Liver (tissue), 9 donors: ENCODE data around the gene EPHA6. TPM values are rescaled to one million over a fixed set of nuclear protein-coding genes. Genes with fewer than 3 reads are reported as not detected.

Experiments
- DNase-seq: peaks from one replicate; pipeline ENCODE4 v3.0.0-alpha.2; 2017; ENCODE audit warnings: low spot score
- H3K27ac ChIP-seq, 2 donors: one replicate each; pipeline ENCODE4 v1.7.0; 2013; ENCODE audit warnings: inconsistent platforms in 2 of 2, low read length in 2 of 2, control low read depth in 1 of 2, low read depth in 1 of 2, mild to moderate bottlenecking in 1 of 2
- H3K27me3 ChIP-seq, 4 donors: one replicate each; pipeline versions ENCODE4 v1.6.1 to v1.7.0; 2013; ENCODE audit warnings: low read length in 3 of 4, inconsistent platforms in 1 of 4, mild to moderate bottlenecking in 1 of 4, moderate library complexity in 1 of 4; ENCODE audit not compliant: control insufficient read depth in 4 of 4, insufficient read depth in 4 of 4
- H3K36me3 ChIP-seq, 4 donors: one replicate each; pipeline versions ENCODE4 v1.6.1 to v1.7.0; 2013; ENCODE audit warnings: low read length in 3 of 4, mild to moderate bottlenecking in 3 of 4, low read depth in 1 of 4, moderate library complexity in 1 of 4; ENCODE audit not compliant: control insufficient read depth in 4 of 4, insufficient read depth in 3 of 4
- H3K4me1 ChIP-seq, 4 donors: one replicate each; pipeline versions ENCODE4 v1.6.1 to v1.7.0; 2013; ENCODE audit warnings: low read length in 3 of 4, mild to moderate bottlenecking in 3 of 4, moderate library complexity in 1 of 4; ENCODE audit not compliant: control insufficient read depth in 4 of 4, insufficient read depth in 4 of 4
- H3K4me3 ChIP-seq, 3 donors: one replicate each; pipeline versions ENCODE4 v1.6.1 to v1.7.0; 2013; ENCODE audit warnings: low read length in 3 of 3, control low read depth in 1 of 3, low read depth in 1 of 3, mild to moderate bottlenecking in 1 of 3
- H3K9ac ChIP-seq, 2 donors: one replicate each; pipeline ENCODE4 v1.7.0; 2013; ENCODE audit warnings: low read length in 2 of 2, mild to moderate bottlenecking in 2 of 2, moderate library complexity in 2 of 2, control low read depth in 1 of 2, low read depth in 1 of 2
- H3K9me3 ChIP-seq, 4 donors: one replicate each; pipeline versions ENCODE4 v1.6.1 to v1.7.0; 2013; ENCODE audit warnings: low read length in 3 of 4; ENCODE audit not compliant: control insufficient read depth in 4 of 4
- EGR1 ChIP-seq, 2 donors: IDR thresholded peaks; 2 replicates each; pipeline ENCODE4 v1.6.1; 2016 to 2018; ENCODE audit warnings: antibody characterized with exemption in 2 of 2, low read depth in 2 of 2
- FOXA1 ChIP-seq: IDR thresholded peaks from 2 replicates; pipeline ENCODE4 v1.6.1; 2016; ENCODE audit warnings: antibody characterized with exemption
- FOXA2 ChIP-seq: IDR thresholded peaks from 2 replicates; pipeline ENCODE4 v1.6.1; 2016; ENCODE audit warnings: antibody characterized with exemption
- GABPA ChIP-seq, 2 donors: IDR thresholded peaks in 1 of 2; conservative IDR thresholded peaks in 1 of 2; 2 replicates each; pipeline ENCODE4 v1.6.1; 2016; ENCODE audit warnings: antibody characterized with exemption in 2 of 2, mild to moderate bottlenecking in 1 of 2, moderate library complexity in 1 of 2
- HNF4A ChIP-seq, 2 donors: conservative IDR thresholded peaks; 2 replicates each; pipeline ENCODE4 v1.6.1; 2016; ENCODE audit warnings: antibody characterized with exemption in 2 of 2, mild to moderate bottlenecking in 2 of 2
- HNF4G ChIP-seq: IDR thresholded peaks from 2 replicates; pipeline ENCODE4 v1.6.1; 2016; ENCODE audit warnings: antibody characterized with exemption
- JUND ChIP-seq, 2 donors: IDR thresholded peaks; 2 replicates each; pipeline ENCODE4 v1.6.1; 2016; ENCODE audit warnings: antibody characterized with exemption in 2 of 2
- NR2F2 ChIP-seq: IDR thresholded peaks from 2 replicates; pipeline ENCODE4 v1.6.1; 2016; ENCODE audit warnings: antibody characterized with exemption
- RAD21 ChIP-seq, 2 donors: IDR thresholded peaks; 2 replicates each; pipeline ENCODE4 v1.6.1; 2016; ENCODE audit warnings: antibody characterized with exemption in 2 of 2, mild to moderate bottlenecking in 2 of 2
- REST ChIP-seq: IDR thresholded peaks from 2 replicates; pipeline ENCODE4 v1.6.1; 2016; ENCODE audit warnings: antibody characterized with exemption, mild to moderate bottlenecking
- RXRA ChIP-seq, 2 donors: IDR thresholded peaks; 2 replicates each; pipeline ENCODE4 v1.6.1; 2017 to 2018; ENCODE audit warnings: antibody characterized with exemption in 2 of 2, mild to moderate bottlenecking in 1 of 2
- SP1 ChIP-seq: IDR thresholded peaks from 2 replicates; pipeline ENCODE4 v1.6.1; 2018; ENCODE audit warnings: antibody characterized with exemption, mild to moderate bottlenecking
- TAF1 ChIP-seq: conservative IDR thresholded peaks from 2 replicates; pipeline ENCODE4 v1.6.1; 2016; ENCODE audit warnings: antibody characterized with exemption, mild to moderate bottlenecking
- YY1 ChIP-seq: IDR thresholded peaks from 2 replicates; pipeline ENCODE4 v1.6.1; 2016; ENCODE audit warnings: antibody characterized with exemption, mild to moderate bottlenecking
- WGBS: extraction: QIAGEN DNeasy Blood & Tissue Kit; methylation state at CpG from one replicate; pipeline ENCODE4 v1.1.7; 2013; 5-methylcytosine and 5-hydroxymethylcytosine counted together
- polyA plus RNA-seq, 2 donors: library from polyadenylated mRNA; stranded (reverse) in 1 of 2; unstranded in 1 of 2; fragments of 200-250 nt in 1 of 2; fragments of >200 nt in 1 of 2; fragmentation: Nextera tagmentation in 1 of 2; extraction: Ambion mirVana in 1 of 2; gene quantifications; one replicate each; pipeline versions ENCODE4 v1.2.1 to v1.2.3, GENCODE V29; 2013 to 2015
- total RNA-seq, 2 donors: library from RNA; depleted of rRNA; stranded (reverse); fragments of >200 nt; gene quantifications; one replicate each; pipeline ENCODE4 v1.2.3, GENCODE V29; 2014
- TF ChIP-seq, protein P1 (sequence below): fragments of 150-350 bp; IDR thresholded peaks from 2 replicates; pipeline ENCODE4 v1.5.1; 2017; ENCODE audit warnings: improper control_type of control experiment, low read depth, low read length; ENCODE audit not compliant: missing input control
- TF ChIP-seq, protein P2 (sequence below): IDR thresholded peaks from 2 replicates; pipeline ENCODE4 v1.6.1; 2016; ENCODE audit warnings: antibody characterized with exemption
- TF ChIP-seq, protein P3 (sequence below): IDR thresholded peaks from 2 replicates; pipeline ENCODE4 v1.6.1; 2016; ENCODE audit warnings: antibody characterized with exemption
- TF ChIP-seq, protein P4 (sequence below): IDR thresholded peaks from 2 replicates; pipeline ENCODE4 v1.6.1; 2016; ENCODE audit warnings: antibody characterized with exemption
- donor health status: healthy.
- donor health status: healthy.
- donor health status: healthy.
- donor health status: healthy.
- donor health status: healthy.

The EPHA6 gene
- total and polyA plus RNA-seq, 4 donors, result 0.05 to 0.17 (median 0.05) TPM; not detected in 1

DNA sequence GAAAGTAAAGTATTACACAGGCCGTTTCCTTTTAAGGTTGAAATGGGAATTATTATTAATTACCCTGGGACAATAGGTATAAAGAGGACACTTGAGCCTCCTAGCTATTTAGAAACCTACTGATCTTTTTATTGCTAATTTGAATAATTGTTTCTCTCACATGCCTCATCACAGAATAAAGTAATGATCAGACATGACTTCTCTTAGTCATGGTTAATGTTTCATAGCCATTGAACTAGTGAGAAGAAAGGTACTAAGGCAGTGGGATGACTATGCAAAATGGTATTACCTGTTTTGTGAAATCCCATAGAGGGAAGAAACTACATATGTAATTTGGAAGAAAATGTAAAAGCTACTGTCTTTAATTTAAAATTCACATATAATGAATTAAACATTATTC lies 85.6 kb downstream of the EPHA6 start:
- Histone ChIP-seq H3K4me1 (no peaks in the 10 kb centered on the region), H3K9ac (no peak overlapping the region), H3K9me3 (no peaks in the 10 kb centered on the region), H3K27me3 (no peaks in the 10 kb centered on the region), H3K4me3 (no peak overlapping the region), H3K36me3 (no peaks in the 10 kb centered on the region), H3K27ac (no peak overlapping the region)
- DNase-seq, result no peak
- TF ChIP-seq RXRA (IDR thresholded peaks at IDR 0.05) (no peak), RAD21 (IDR thresholded peaks at IDR 0.05) (no peak), GABPA (IDR thresholded peaks at IDR 0.05 in 1 of 2, conservative IDR thresholded peaks at IDR 0.05 in 1 of 2) (no peak), JUND (IDR thresholded peaks at IDR 0.05) (no peak), REST (no peak), HNF4G (no peak), SP1 (no peak), TAF1 (no peak), FOXA2 (no peak), EGR1 (IDR thresholded peaks at IDR 0.05; ENCODE audit: low read depth in 2 of 2) (no peak), FOXA1 (no peak), HNF4A (conservative IDR thresholded peaks at IDR 0.05) (no peak), NR2F2 (no peak), YY1 (no peak)
- TF ChIP-seq, protein P1, sequence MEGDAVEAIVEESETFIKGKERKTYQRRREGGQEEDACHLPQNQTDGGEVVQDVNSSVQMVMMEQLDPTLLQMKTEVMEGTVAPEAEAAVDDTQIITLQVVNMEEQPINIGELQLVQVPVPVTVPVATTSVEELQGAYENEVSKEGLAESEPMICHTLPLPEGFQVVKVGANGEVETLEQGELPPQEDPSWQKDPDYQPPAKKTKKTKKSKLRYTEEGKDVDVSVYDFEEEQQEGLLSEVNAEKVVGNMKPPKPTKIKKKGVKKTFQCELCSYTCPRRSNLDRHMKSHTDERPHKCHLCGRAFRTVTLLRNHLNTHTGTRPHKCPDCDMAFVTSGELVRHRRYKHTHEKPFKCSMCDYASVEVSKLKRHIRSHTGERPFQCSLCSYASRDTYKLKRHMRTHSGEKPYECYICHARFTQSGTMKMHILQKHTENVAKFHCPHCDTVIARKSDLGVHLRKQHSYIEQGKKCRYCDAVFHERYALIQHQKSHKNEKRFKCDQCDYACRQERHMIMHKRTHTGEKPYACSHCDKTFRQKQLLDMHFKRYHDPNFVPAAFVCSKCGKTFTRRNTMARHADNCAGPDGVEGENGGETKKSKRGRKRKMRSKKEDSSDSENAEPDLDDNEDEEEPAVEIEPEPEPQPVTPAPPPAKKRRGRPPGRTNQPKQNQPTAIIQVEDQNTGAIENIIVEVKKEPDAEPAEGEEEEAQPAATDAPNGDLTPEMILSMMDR, result no peak
- TF ChIP-seq, protein P2, sequence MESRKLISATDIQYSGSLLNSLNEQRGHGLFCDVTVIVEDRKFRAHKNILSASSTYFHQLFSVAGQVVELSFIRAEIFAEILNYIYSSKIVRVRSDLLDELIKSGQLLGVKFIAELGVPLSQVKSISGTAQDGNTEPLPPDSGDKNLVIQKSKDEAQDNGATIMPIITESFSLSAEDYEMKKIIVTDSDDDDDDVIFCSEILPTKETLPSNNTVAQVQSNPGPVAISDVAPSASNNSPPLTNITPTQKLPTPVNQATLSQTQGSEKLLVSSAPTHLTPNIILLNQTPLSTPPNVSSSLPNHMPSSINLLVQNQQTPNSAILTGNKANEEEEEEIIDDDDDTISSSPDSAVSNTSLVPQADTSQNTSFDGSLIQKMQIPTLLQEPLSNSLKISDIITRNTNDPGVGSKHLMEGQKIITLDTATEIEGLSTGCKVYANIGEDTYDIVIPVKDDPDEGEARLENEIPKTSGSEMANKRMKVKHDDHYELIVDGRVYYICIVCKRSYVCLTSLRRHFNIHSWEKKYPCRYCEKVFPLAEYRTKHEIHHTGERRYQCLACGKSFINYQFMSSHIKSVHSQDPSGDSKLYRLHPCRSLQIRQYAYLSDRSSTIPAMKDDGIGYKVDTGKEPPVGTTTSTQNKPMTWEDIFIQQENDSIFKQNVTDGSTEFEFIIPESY, result no peak
- TF ChIP-seq, protein P3, sequence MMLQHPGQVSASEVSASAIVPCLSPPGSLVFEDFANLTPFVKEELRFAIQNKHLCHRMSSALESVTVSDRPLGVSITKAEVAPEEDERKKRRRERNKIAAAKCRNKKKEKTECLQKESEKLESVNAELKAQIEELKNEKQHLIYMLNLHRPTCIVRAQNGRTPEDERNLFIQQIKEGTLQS, result no peak
- TF ChIP-seq, protein P4, sequence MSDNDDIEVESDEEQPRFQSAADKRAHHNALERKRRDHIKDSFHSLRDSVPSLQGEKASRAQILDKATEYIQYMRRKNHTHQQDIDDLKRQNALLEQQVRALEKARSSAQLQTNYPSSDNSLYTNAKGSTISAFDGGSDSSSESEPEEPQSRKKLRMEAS, result no peak
- 53% methylated on average over 1 of the region's 1 CpG for WGBS
